ENCODE data around the gene CEP131.
A peak's percentile ranks its signal among the peaks of the same experiment; 100 is the strongest.

Gene CEP131

GRCh38 chr17:81197409-81197795 lies 25.4 kb downstream of the CEP131 start:
- DNase-seq: no peak

DNA sequence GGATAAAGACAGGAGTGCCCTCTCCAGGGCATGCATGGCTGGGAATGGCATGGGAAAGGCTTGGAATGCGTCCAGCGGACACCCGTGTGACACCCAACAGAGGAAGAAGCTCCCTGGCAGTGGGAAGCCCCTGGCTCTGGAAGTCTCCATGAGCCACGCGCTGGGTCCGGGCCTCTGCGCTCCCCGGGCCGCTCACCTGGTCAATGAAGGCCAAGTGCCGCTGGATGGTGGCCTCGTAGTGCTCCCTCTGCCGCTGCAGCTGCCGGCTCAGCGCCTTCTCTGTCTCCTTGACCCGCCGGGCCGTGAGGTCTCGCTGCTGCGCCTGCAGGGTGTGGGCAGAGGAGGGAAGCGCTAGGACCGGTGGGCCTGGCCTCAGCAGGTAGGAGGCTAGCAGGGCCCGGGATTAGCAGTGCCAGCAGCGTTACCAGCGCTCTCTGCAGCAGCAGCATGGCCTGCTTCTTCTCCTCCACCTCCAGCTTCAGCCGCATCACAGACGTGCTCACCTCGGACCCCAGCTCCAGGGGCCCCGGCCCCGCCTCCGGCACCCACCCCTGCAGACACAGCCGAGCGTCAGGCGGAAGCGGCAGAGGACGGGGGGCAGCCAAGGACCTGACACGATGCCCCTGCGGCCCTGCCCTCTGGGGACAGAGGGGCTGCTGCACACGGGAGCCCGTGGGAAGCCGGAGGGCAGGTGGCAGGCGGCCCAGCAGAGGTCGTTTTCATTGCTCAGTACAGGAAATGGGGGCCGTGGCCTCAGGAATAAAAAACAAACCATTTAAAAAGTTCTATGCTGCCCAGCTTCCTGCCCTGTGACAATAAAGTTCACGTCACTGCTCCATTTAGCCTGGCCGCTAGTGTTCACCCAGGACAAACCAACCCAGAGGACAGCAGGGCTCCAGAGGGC lies 26.0 kb downstream of the CEP131 start:
- no peak for DNase-seq

GRCh38 chr17:81195941-81196495 lies 26.7 kb downstream of the CEP131 start:
- no peak for DNase-seq

- DNase-seq: no peak
Measured at GRCh38 chr17:81194941-81195901, 27.5 kb downstream of the CEP131 start.

DNA sequence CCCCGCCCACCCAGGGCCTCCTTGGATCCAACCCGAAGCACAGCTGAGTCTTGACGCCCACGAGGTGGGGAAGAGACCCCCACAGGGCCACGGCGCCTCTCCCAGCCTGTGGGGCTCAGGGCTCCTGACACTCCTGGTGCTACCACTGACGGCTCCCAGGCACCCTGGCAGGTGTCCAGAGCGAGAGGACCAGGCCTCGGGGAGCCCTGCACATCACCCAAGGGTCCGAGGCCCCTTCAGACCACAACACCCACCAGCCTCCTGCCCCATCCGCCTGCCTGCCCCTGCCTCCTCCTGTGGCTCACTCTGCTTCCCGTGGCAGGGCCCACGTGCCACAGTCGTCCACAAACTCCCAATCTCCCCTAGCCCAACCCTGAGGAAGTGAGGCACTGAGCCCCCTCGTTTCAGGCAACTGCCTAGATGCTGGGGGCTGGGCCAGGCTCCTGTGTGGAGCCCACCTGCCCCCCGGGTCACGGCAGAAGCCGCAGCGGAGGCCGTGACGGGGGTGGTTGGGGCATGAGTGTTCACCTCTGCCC lies 28.5 kb downstream of the CEP131 start:
- no peak for DNase-seq

- DNase-seq: no peak
Measured at GRCh38 chr17:81193470-81194224, 29.1 kb downstream of the CEP131 start.

- DNase-seq: no peak
Measured at GRCh38 chr17:81193051-81193410, 29.7 kb downstream of the CEP131 start.

GRCh38 chr17:81192386-81193050 lies 30.2 kb downstream of the CEP131 start:
- no peak for DNase-seq

- DNase-seq: no peak
Measured at GRCh38 chr17:81191646-81192045, 31.1 kb downstream of the CEP131 start.

GRCh38 chr17:81191116-81191515 lies 31.6 kb downstream of the CEP131 start:
- no peak for DNase-seq

DNA sequence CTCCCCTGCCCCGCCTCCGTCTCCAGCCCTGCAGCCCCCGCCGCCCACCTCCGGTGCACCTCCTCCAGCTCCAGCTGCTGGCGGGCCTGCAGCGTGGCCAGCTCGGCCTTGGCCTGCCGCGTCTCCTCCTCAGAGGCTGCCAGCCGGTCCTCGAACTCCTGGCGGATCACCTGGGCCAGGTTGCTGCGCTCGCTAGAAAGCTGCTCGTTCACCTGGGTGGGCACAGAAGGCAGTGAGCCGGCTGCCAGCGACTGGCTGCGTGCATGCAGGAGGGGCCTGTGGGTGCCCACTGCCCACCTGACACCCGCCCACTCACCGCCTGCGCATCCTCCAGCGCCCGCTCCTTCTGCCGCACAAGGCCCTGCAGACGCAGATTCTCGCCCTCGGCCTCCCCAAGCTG lies 32.2 kb downstream of the CEP131 start:
- no peak for DNase-seq

DNA sequence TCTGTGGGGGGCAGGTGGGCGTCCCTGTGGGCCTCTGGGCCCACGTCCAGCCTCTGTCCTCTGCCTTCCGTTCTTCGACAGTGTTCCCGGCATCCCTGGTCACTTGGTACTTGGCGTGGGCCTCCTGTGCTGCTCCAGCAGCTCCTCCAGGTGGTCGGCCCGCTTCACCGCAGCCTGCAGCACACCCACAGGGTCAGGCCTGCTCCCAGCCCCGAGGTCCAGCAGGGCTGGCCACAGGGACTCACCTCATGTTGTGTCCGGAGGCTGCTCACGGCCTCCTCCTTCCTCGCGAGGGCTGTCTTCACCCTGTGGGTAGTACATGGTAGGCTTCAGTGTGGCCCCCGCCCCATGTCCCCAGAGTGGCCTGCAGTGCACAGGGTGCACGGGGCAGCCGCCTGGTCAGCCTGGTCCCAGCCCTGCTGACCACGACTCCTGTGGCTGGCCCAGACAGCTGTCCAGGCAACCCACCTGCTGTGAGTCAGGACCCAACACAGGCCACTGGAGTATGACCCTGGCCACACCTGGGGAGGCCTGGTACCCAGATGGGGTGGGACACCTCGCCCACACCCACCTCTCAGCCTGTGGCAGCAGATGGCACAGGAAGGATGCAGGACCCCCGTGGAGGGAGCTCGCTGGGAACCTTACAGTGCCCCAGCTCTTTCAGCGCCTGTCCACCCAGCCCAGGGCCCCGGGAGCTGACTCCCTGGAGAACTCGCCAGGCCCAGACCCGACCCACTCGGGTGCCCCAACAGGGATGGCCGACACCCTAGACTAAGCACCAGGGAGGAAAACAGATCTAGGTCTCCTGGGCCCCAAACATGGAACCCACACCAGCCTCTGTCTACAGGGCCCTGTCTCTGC lies 32.9 kb downstream of the CEP131 start:
- DNase-seq: no peak

DNA sequence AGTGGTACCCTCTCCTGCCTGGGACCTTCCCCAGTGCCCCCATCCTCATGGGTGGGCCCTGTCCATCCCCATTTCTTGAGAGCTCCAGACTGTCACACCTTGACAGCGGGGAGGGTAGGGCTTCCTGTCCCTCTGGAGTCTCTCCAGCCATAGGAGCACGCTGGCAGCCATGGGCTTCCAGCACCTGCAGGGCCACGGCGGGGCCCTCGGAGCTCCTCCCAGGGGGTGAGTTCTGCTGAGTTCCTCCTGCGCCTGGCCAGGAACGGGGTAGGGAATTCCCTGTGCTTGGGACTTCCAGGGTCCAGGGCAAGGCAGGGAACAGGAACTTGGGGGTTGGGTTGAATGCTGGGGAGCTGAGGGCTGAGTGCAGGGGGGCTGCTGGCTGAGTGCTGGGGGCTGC lies 33.7 kb downstream of the CEP131 start:
- DNase-seq: no peak

DNA sequence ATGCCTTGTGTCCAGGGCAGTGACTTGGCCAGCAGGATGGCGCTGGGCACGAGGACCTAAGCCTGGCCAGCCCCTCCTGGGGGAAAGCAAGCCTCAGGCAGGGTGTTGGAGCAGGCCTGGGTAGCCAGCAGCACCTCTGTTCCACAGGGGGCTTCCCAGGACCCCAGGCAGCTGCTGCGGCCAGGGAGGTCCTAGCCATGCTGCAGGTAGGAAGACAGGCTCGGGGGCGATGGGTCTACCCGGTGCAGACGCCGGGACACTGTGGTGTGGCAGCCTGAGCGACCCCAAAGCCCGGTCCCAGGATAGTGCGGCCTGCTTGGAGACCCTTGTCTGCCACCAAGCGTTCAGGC lies 34.3 kb downstream of the CEP131 start:
- no peak for DNase-seq

- no peak for DNase-seq
Measured at GRCh38 chr17:81187586-81188490, 34.9 kb downstream of the CEP131 start.

GRCh38 chr17:81187120-81187519 lies 35.6 kb downstream of the CEP131 start:
- no peak for DNase-seq

GRCh38 chr17:81186203-81186602 lies 36.6 kb downstream of the CEP131 start:
- no peak for DNase-seq

DNA sequence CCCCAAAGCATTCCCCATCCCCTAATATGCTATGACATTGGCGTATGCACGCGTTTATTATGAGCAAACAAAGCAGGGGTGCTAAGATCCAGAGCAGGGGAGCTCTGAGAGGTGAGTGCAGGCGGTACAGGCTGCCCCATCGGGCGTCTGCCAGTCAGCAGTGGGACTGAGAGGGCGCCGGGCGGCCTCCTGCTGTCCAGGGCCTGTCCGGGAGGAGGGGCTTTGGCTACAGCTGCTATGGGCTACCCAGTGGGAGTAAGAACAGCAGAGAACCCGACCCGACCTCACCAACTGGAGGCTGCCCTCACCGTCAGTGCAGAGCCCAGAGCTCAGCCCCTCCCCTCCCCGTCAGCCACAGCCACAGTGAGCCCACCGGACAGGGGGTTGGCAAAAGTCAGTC lies 38.2 kb downstream of the CEP131 start:
- DNase-seq: peak; percentile 33

DNA sequence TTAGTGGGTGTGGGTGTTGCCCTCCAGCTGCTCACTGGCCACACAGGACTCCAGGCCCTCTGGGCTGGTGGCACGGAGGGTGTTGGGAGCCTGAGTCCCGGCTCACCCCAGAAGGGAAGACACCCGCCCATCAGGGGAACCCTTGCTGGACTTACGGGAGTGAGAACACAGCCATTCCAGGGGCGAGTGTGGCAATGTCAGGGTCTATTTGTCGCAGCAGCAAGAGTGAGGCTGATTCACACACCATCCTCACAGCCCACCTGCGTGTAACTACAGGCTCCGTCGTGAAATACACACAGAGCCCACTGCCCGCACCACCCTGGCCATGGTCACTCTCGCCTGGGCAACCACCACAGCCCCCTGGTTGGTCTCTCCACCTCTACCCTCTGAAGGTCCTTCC lies 39.0 kb downstream of the CEP131 start:
- no peak for DNase-seq

DNA sequence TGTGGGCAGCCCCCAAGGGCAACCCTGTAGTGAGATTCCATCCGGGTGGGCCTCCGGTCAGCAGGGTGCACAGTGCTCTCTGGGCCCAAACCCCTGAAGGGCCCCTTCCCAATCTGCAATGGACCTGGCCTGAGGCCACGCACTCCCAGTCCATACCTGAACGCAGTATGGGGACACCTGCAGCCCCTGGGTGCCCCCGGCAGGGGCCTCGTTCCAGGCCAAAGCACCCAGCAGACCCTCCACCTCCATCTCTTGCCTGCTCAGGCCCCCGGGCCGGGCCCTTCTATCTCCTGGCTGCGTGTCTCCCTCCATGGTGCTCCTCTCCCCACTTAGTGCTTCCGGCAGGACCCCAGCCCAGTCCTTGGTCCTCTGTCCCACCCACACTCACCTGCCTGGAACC lies 39.4 kb downstream of the CEP131 start:
- no peak for DNase-seq

Measured in NCI-H345 (cell line).